Amniotic epithelial cell (primary cell): ENCODE measurements around the gene AKAIN1.

Source experiments
- DNase-seq: peaks from one replicate; pipeline ENCODE4 v3.0.0-alpha.2; 2010; ENCODE audit warnings: low read depth

Gene AKAIN1

DNA sequence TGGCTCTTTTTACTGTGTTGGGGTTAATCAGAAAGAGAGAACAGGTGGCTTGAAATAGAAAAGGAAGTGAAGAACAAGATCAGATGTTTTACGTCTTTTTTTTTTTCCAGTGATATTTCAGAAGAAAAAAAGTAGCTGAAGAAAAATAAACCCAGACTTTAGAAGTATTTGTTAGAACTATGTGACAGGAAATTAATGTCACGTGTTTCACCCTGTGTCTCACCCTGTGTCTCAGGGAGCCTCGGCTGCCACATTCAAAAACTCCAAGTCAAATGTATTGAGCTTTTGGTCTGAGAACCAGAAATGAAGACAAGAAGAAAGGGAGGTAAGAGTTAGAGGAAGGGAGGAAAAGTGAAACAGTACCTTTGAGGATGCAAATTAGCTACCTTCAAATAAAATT lies 38.0 kb downstream of the AKAIN1 start:
- DNase-seq, result no peak

DNA sequence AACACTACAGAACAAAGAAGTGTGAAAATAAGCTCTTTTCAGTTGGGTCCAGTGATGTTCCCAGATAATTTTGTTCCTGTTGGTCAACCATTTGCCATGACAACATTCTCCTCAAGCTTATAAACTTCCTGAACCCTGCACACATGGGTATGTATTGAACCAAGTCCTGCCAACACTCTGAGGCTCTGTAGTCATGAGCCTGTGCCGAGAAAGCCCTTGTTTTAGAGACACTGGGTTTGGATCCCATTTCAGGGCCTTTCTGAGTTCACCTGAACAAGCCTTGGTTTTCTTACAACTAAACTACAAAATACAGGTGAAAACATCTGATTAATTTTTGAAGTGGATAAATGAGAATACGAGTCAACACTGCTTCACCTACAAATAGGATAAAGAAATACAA lies 38.5 kb downstream of the AKAIN1 start:
- no peak for DNase-seq

DNA sequence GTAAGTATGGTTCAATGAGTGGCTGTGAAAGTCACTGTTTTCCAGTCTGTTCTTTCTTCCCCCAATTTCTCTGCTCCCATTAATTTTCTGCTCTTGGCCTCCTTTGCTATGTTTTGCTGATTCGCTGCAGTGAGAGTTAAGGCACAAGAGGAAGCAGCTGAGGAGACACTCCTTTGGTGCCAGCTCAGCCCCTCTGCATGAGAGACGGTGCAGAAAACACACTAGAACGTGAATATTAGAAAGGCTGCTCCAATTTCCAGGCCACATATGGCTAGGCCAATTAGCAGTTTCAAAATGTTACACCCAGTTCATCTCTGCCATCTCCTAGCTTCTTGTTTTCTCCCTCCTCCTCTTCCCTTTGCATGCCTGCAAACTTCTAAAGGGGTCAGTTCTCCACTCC lies 38.9 kb downstream of the AKAIN1 start:
- DNase-seq, result no peak

DNA sequence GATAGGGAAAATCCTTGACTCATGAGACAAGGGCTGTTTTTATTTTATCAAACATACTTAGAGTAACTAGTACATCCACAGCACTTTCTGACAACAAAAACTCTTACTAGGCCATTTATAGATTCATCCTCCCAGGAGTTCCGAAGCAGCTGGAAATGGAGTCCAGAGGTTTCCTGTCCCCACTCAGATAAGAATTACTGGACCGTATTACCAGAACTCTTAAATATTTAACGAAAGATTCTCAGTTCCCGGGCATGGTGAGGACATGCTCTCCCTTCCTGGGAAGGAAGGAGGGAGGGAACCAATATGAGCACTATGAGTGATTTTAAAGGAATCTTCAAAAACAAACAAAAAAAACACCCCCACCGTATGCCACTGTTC lies 41.2 kb downstream of the AKAIN1 start:
- DNase-seq, result no peak

DNA sequence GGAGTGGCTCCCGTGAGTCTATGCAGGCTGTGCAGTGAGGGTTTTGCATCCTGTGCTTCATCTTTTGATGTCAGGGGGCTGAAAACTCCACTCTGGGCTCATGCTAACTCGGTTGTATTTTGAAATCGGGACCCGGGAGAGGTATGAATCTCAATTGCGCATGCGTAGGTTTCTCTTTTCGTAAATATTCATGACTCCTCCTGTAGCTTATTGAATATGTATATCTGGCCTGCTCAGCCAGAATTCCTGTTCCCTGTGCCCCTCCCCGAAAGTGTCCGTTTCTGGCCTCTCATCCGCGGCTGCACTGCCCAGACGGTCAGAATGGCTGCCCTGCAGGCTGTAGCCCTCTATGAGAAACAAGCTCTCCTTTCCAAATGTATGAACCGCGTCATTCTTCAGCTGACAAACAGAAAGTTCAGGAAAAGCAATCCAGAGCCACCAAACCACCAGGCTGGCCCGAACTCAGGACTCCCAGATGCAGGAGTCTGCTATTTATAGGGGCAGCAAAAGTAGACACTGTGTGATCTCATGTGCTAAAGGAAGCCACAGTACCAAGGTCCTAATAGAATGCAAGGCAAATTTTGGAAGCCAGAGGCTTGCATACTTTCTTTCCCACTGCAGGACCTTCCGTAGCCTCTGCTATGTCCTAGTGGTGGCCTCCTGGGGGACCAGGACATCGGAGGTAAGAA lies 41.7 kb downstream of the AKAIN1 start:
- DNase-seq, result no peak

DNA sequence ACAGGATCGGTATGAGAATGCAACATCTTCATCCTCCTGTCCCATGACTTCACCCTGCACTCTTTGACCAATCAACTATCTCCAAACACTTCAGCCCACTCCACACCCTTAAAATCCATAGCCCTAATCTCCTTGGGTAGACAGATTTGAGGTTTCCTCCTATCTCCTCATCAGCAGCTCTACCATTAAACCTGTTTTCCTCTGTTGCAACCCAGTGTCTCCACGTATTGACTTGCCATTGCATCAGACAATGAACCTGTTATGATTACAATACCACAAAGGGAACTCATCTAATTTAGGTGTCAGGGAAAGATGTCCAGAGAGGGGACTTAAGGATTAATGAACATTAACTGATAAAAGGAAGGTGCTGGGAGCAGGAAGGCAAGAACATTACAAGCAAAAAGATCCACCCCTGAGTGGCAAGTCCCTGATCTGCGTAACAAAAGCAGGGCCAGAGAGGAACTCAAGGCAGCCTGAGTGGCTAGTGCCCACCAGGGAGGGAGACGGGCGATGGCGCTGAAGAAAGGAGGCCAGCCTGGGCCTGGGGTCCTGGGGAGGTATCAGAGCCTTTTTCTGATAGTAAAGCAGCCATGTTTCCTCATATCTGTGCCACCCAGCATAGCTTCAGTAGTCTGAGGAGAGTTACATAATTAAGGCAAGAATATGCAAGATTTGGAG lies 44.6 kb downstream of the AKAIN1 start:
- no peak for DNase-seq

DNA sequence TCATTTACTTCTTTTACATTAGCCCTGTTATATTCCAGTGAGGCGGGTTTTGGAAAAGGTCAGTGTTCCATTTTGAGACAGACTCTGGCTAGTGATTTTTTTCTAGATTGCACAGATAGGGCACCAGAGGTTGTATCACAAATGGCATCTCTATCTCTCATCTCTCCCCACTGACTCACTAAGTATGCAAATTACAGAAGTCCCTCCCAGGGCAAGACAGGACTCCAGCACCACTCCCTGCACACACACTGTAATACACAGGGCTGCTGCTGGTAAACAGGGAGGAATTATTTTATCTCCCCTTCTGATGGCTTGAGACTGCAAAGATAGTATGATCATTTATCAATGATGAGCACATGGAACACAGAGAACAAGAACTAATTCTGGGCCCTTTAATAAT lies 46.2 kb downstream of the AKAIN1 start:
- DNase-seq, result no peak

DNA sequence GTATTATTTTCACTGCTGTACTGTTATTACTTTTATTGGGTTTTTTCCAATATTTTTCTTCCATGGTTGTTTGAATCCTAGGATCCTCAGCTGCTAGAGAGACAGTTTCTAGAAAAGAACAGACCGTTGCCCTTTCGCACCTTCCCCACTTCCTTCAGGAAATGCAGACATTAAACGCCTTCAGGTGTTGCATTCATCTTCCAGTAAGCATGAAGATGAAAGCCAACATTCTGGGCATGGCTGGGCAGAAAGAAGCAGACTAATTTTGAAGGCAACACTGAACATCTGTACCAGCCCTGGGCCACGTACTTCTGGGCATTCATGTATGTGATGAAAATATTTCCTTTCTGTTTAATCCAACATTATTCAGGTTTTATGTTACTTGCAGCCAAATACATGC lies 51.0 kb downstream of the AKAIN1 start:
- DNase-seq, result no peak

DNA sequence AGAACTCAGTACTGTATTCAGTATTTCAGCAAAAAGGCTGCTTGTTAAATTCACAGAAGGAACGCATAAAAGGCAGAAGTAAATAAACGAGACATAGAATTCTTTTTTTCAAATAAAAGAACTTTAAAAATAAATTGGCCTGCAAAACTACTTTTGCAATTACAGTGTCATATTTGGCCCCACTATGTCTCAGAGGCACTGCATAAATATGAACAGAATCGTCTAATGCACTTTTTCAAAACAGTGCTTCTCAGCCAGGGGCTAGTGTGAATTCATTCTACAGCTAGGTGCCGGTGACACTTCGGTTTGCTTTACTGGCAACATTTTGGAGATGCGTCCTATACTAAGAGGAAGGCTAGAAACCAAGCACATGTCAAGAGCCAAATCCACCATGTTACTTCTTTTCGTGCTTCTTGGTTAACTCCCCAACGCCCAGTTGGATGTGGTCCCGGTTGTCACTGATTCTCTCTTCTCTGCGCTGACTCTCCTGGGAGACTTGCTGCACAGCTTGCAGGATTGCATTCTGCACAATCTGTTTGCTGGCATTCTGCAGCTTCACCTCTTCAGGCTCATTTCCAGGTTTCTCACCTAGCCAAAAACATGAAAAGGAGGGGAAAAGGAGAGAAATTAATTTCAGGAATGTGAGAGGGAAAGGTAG lies 51.8 kb downstream of the AKAIN1 start:
- no peak for DNase-seq

DNA sequence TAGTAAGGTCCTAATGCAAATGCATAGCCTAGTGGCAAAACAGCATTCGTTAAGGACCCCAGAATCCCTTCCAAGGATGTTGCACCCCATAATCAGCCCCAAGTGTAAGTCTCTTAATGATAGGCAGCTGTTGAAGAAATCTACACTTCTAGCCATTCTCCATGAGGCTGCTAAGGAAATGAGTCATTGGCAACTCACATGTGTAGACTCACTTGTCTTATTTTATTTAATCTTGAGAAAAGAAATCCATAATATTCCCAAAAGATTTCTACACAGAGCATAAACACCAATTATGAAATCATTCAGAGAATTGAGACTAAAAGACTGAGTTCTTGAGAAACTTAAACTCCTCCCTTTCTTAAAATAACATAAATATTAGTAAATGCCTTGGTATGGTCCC lies 52.4 kb downstream of the AKAIN1 start:
- no peak for DNase-seq

DNA sequence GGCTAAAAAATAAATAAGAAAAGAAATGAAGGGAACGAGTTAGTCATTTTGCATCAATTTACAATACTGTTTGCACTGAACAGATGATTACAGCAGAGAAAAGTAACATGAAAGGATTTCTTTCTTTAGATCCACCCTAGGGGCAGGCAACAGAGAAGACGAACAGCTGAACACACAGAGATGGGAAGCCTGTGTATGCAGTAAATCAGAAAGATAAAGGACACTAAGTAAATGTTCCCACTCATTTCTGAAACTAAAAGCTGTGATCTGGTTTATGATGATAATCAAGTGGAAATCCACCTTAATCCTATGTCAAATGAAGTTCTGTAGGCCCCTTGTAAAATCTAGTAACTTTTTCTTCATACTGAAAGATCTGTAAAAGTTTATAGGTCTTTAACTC lies 54.2 kb downstream of the AKAIN1 start:
- no peak for DNase-seq

DNA sequence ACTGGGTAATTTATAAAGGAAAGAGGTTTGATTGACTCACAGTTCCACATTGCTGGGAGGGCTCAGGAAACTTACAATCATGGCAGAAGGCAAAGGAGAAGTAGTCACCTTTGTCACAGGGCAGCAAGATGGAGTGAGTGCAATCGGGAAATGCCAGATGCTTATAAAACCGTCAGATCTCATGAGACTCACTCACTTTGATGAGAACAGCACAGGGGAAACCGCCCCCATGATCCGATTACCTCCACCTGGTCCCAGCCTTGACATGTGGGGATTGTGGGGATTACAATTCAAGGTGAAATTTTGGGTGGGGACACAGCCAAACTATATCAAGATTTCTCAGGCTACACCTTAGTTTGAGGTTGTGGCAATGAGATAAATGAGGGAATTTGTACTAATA lies 54.9 kb downstream of the AKAIN1 start:
- no peak for DNase-seq

DNA sequence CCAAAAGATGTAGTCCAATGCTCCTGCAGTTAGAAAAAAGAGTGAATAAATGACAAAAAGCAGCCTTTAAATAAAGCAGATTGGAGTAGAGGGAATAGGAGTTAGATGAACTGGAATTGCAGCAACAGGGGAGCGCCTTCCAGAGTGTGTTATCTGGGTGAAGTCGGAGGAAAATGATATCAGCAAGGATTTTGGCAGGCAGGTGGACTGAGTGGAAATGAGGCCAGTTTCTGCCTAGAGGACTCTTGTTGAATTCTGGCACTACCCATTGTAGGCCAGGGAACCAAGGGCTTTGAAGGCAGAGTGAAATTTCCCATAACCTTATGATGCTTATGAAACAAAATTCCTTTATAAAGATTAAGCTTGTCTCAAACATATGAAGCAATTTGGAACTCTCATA lies 59.8 kb downstream of the AKAIN1 start:
- DNase-seq, result no peak

DNA sequence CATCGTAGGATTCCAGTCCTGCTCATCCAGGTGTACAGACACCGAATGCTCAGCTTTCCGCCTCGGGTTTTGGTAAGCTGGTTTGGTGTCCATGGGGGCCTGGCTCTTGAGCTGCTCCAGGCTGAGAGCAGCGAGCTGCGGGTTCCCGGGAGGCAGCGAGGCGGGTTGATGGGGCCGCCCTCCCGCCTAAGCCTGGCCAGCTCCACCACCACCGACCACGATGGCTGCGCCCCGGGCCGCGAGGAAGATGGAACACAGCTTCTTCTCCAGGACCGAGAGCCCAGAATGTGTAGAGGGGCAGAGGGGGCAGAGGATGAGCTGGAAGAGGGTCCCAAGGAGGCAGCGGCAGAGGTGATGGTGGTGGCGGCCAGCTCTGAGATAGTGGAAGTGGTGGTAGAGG lies 64.1 kb downstream of the AKAIN1 start:
- DNase-seq, result no peak

DNA sequence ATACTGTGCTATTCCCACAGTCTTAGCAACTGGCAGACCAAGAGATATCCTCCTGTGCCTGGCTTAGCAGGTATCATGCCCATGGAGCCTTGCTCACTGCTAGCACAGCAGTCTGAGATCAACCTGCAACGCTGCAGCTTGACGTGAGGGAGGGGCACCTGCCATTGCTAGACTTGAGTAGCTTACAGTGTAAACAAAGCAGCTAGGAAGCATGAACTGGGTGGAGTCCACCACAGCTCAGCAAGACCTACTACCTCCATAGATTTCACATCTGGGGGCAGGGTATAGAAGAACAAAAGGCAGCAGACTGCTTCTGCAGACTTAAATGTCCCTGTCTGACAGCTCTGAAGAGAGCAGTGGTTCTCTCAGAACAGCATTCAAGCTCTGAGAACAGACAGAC lies 74.8 kb downstream of the AKAIN1 start:
- DNase-seq, result no peak

DNA sequence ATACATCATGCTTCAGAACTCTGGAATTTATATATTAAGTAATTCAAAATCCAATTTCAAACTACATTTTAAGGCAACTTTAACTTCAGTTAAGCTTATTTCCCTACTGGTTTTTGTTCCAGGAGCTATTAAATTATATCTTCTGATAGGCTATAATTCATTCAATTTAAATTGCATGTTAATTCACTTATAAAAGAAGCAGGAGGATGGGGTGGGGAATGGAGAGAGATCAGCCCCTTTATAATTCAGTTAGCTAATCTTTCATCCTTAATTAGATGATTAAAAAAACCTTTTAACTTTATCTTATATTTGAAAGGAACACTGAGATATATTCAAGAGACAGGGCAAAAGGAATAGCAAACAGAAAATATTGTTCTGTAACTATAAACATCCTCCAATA lies 86.8 kb downstream of the AKAIN1 start:
- DNase-seq, result no peak

DNA sequence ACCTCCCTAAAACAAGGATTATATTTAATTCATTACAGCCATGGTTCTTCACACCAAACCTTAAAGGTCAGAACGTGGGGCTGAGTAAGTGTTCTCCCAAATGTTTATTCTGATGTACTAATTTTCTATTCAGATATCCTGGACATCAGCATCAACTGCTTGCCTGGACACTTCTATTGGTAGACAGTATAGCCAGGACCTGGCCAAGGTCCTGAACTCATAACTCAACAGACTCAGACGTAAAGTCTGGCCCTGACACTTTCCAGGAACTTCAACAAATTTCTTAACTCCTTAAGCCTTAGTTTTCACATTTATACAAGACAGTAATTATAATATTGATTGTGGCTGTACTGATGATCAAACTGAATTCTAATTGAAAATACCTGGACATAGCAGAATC lies 89.1 kb downstream of the AKAIN1 start:
- DNase-seq, result no peak

DNA sequence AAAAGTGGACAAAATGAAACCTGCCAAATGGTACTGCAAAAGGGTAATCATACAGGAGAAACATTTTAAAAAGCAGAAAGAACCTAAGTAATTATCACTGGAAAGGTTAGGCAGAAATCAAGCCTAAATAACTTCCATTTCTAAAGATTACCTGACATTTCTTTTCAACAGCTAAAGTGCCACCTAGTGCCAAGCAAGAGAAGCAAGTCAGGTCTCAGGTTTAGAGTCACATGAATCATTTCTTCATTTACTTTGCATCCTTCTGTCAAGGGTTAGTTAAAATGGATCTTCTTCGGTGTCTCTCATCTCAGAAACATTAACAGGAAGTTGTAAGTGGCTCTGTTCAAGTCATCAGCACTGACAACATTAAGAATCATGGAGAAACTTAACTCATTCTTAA lies 90.3 kb downstream of the AKAIN1 start:
- no peak for DNase-seq

DNA sequence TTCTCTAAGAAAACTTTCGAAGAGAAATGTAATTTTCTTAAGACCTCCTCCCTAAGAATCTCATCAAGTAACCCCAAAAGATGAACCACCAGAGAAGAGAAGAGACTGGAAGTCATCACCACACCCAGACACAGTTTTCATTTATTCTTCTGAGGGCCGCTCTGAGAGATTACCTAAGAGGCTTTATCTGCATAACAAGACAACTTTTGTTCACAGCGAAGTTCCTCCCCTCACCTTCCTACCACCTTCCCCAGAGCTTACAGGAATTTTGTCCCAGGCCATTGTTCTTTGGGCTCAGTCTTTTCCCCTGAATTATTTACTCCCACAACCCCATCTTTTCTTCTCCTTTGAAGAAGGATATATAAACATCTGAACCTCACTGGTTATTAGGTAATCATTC lies 92.8 kb downstream of the AKAIN1 start:
- no peak for DNase-seq

DNA sequence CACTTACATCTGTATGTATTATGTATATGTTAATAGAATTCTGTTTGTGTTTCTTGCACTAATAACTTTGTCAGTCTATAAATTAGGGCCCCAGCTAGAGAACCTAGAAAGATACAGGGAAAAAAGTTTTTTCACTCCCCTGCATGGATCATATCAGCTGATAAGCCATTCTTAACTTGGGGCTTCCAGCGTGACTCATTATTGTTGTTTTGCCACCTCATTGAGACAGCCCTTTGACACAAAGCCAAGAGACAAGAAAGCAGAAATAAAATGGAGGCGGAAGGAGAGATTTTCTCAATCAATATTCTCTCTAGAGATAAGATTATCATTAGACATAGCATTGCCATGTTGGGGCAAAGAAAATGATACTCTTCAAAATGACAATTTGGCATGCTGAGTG lies 93.4 kb downstream of the AKAIN1 start:
- DNase-seq, result no peak

DNA sequence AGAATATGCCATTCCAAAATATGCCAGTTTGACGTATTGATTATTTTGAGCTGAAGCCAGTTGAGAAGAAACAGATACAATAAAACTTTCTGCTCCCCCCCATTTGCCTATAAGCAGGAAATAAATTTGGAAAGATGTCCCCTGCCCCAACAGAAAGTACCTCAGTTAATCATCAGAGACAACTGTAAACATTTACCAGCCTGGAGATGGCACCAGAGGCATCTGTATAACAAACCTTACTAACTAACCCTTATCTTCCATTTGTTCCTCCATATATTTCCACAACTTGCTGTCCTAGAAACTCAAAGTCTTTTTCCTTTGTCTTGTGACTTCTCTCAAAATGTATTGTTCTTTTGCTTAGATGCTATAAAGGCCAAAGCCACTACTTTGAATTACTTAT lies 93.8 kb downstream of the AKAIN1 start:
- no peak for DNase-seq

DNA sequence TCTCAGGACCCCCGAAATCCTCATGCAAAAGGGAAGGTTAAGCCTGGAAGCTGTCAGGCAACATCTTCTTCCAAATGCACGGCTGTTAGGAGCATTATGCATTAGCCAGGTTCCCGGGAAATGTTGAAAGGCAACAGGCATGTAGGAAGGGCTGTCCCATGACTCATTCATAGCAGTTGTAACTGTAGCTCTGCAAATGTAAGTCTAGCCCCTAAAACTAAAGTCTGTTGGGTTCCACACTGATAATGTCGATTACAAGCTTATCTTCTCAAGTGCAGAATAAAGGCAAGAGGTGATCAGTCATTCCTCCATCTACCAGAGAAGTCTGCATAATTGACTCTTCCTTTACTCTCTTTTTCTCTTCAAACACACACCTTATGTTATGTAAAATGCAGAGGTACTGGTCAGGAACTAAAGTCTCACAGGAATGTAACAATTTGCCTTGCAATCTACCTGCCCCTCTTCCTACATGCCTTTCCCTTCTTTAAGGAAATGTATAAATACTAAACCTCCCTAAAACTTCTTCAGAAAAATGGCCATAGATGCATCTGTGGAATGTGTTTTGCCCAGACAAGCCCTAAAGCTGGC lies 99.8 kb downstream of the AKAIN1 start:
- DNase-seq, result no peak

DNA sequence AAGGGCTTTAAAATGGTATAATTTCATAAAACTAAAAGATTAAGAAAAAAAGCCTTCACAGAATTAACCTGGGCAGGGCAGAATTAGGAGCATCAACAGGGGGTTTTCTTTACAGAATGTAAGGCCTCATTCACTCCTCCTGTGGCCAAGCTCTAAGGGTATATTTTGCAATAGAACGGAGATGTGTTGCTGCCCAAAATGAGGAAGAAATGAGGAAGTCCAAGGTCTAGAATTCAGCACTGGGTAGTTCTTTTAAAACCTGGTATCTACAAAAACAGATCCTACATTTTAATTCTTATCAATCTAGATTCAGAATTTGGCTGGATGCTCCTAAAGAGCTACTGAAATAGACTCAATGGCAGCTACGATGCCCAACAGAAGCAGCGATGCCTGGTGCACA lies 101.8 kb downstream of the AKAIN1 start:
- no peak for DNase-seq
